CD14-positive monocyte (primary cell): ENCODE results near the gene SLMAP. TPM values are rescaled to one million over a fixed set of nuclear protein-coding genes. Genes with fewer than 3 reads are reported as not detected.
A peak's percentile ranks its signal among the peaks of the same experiment; 100 is the strongest.

Experiments used
- DNase-seq, 3 donors: peaks; one replicate each; pipeline ENCODE4 v3.0.0-alpha.2; 2011 to 2022
- H2AFZ ChIP-seq: 2 replicates; pipeline ENCODE4 v1.6.0; 2012; ENCODE audit warnings: mild to moderate bottlenecking, low read depth, low read length, inconsistent platforms; ENCODE audit not compliant: insufficient read depth, poor library complexity, severe bottlenecking
- H3K27ac ChIP-seq, 2 donors: 1 replicate in 1 of 2; 2 replicates in 1 of 2; pipeline ENCODE4 v1.5.1; 2012 to 2013; ENCODE audit warnings: low read length in 2 of 2, control low read depth in 1 of 2, inconsistent platforms in 1 of 2, low read depth in 1 of 2, mild to moderate bottlenecking in 1 of 2
- H3K27me3 ChIP-seq, 2 donors: one replicate each; pipeline versions ENCODE4 v1.6.0 to v1.6.1; 2011 to 2013; ENCODE audit warnings: low read length in 2 of 2; ENCODE audit not compliant: control insufficient read depth in 2 of 2, insufficient read depth in 2 of 2
- H3K36me3 ChIP-seq, 2 donors: replicated peaks in 1 of 2; 1 replicate in 1 of 2; 2 replicates in 1 of 2; pipeline versions ENCODE4 v1.5.1 to v1.6.1; 2012 to 2013; ENCODE audit warnings: low read length in 2 of 2, control low read depth in 1 of 2, inconsistent platforms in 1 of 2, mild to moderate bottlenecking in 1 of 2; ENCODE audit not compliant: insufficient read depth in 2 of 2, control insufficient read depth in 1 of 2
- H3K4me1 ChIP-seq, 2 donors: 1 replicate in 1 of 2; 2 replicates in 1 of 2; pipeline versions ENCODE4 v1.5.1 to v1.6.1; 2012 to 2013; ENCODE audit warnings: low read length in 2 of 2, control low read depth in 1 of 2, inconsistent platforms in 1 of 2, mild to moderate bottlenecking in 1 of 2, moderate library complexity in 1 of 2; ENCODE audit not compliant: insufficient read depth in 2 of 2, control insufficient read depth in 1 of 2
- H3K4me2 ChIP-seq: replicated peaks from 2 replicates; pipeline ENCODE3; 2012; ENCODE audit warnings: low read length, moderate library complexity, mild to moderate bottlenecking; ENCODE audit not compliant: poor library complexity, severe bottlenecking; ENCODE audit errors: extremely low read depth
- H3K4me3 ChIP-seq, 3 experiments: fragments of 200-600 bp in 1 of 3; sonication (generic) in 1 of 3; replicated peaks in 1 of 3; 1 replicate in 2 of 3; 2 replicates in 1 of 3; pipeline ENCODE4 v1.5.1; 2011 to 2013; ENCODE audit warnings: low read length in 3 of 3, mild to moderate bottlenecking in 3 of 3, control low read depth in 2 of 3, low read depth in 2 of 3, inconsistent platforms in 1 of 3, moderate library complexity in 1 of 3
- H3K79me2 ChIP-seq: 2 replicates; pipeline ENCODE4 v1.6.0; 2012; ENCODE audit warnings: mild to moderate bottlenecking, control low read depth, inconsistent platforms, low read length, moderate library complexity; ENCODE audit not compliant: insufficient read depth
- H3K9ac ChIP-seq: 2 replicates; pipeline ENCODE4 v1.6.0; 2017; ENCODE audit warnings: low read length, mild to moderate bottlenecking; ENCODE audit not compliant: insufficient read depth, poor library complexity, severe bottlenecking
- H3K9me3 ChIP-seq, 2 donors: replicated peaks in 1 of 2; 1 replicate in 1 of 2; 2 replicates in 1 of 2; pipeline versions ENCODE4 v1.5.1 to v1.6.1; 2012 to 2013; ENCODE audit warnings: low read length in 2 of 2, control low read depth in 1 of 2; ENCODE audit not compliant: control insufficient read depth in 1 of 2, insufficient read depth in 1 of 2
- H4K20me1 ChIP-seq: 2 replicates; pipeline ENCODE4 v1.6.0; 2012; ENCODE audit warnings: mild to moderate bottlenecking, low read length, control low read depth, moderate library complexity; ENCODE audit not compliant: insufficient read depth
- H3K27ac Mint-ChIP-seq, 7 donors: one replicate each; pipeline ENCODE4 v1.8.0; 2020; ENCODE audit warnings: mild to moderate bottlenecking in 7 of 7, mixed read lengths in 7 of 7, moderate library complexity in 6 of 7, inconsistent platforms in 2 of 7
- H3K27me3 Mint-ChIP-seq, 3 donors: one replicate each; pipeline ENCODE4 v1.8.0; 2021 to 2022; ENCODE audit warnings: low read depth in 3 of 3, mild to moderate bottlenecking in 3 of 3, mixed read lengths in 3 of 3, moderate library complexity in 3 of 3, inconsistent platforms in 1 of 3
- H3K36me3 Mint-ChIP-seq, 2 donors: one replicate each; pipeline ENCODE4 v1.8.0; 2020; ENCODE audit warnings: mixed read lengths in 2 of 2, inconsistent platforms in 1 of 2, mild to moderate bottlenecking in 1 of 2
- H3K4me1 Mint-ChIP-seq: one replicate; pipeline ENCODE4 v1.8.0; 2020; ENCODE audit warnings: mild to moderate bottlenecking, mixed read lengths
- H3K4me3 Mint-ChIP-seq, 2 donors: one replicate each; pipeline ENCODE4 v1.8.0; 2020; ENCODE audit warnings: mild to moderate bottlenecking in 2 of 2, mixed read lengths in 2 of 2, moderate library complexity in 1 of 2
- H3K9me3 Mint-ChIP-seq, 7 donors: one replicate each; pipeline ENCODE4 v1.8.0; 2020 to 2022; ENCODE audit warnings: mixed read lengths in 7 of 7, mild to moderate bottlenecking in 6 of 7, moderate library complexity in 6 of 7, inconsistent platforms in 2 of 7
- WGBS: methylation state at CpG from one replicate; pipeline ENCODE4 v1.1.5; 2013; ENCODE audit warnings: missing lambda C conversion rate; ENCODE audit not compliant: insufficient coverage; 5-methylcytosine and 5-hydroxymethylcytosine counted together
- intact Hi-C, 2 donors: fragments of 100-400 bp; cut with micrococcal nuclease; formaldehyde crosslinking; loops; one replicate each; pipeline versions ENCODE4 v1.15.0 to v1.15.1; 2023
- polyA plus RNA-seq, 3 donors: library from polyadenylated mRNA; depleted of rRNA in 1 of 3; unstranded in 2 of 3; stranded (reverse) in 1 of 3; fragments of 300-500 nt in 2 of 3; fragments of >200 nt in 1 of 3; fragmentation: Illumina TruSeq in 2 of 3; gene quantifications; 1 replicate in 2 of 3; 2 replicates in 1 of 3; pipeline ENCODE4 v1.2.3, GENCODE V29; 2012 to 2021
- TF ChIP-seq, protein P1 (sequence below): fragments of 200-600 bp; IDR thresholded peaks from one replicate; pipeline ENCODE4 v1.8.0; 2022; ENCODE audit warnings: antibody characterized with exemption, mild to moderate bottlenecking

SLMAP gene
- polyA plus RNA-seq, 3 donors, result 12.3 to 17.6 (median 16.1) TPM

DNA sequence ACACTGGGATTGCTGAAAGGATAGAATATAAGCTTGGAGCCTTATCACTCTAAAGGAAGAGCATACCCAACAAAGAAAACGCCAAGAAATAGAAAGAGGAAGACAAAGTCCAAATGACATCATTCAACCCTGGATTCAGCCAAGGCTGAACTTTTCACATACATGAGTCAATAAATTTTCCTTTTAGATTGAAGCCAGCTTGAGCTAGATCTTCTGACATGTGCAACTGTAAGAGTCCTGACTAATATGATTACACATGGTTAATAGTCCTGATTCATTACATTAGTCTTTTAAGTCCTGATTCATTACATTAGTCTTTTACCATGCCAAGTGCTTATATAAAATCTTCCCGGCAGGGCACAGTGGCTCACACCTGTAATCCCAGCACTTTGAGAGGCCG, 49.6 kb upstream of the SLMAP start:
- H3K4me1 ChIP-seq, result peaks cover 0 to 2% of the 10 kb centered on the region in 2 donors
- H2AFZ ChIP-seq, result no peak overlapping the region
- DNase-seq, result peak; percentile 60 to 83 (median 75)
- Mint-ChIP-seq H3K4me1 (peaks cover 15% of the 10 kb centered on the region), H3K4me3 (no peak overlapping the region), H3K27ac (peak overlapping the region in 5 of 7 donors; percentile 25 to 85 (median 60)), H3K9me3 (peaks cover 0 to 3% (median 0%) of the 10 kb centered on the region in 7 donors), H3K27me3 (peaks cover 0 to 4% (median 2%) of the 10 kb centered on the region in 3 donors), H3K36me3 (no peaks in the 10 kb centered on the region)
- H4K20me1 ChIP-seq, result no peaks in the 10 kb centered on the region
- TF ChIP-seq, protein P1, sequence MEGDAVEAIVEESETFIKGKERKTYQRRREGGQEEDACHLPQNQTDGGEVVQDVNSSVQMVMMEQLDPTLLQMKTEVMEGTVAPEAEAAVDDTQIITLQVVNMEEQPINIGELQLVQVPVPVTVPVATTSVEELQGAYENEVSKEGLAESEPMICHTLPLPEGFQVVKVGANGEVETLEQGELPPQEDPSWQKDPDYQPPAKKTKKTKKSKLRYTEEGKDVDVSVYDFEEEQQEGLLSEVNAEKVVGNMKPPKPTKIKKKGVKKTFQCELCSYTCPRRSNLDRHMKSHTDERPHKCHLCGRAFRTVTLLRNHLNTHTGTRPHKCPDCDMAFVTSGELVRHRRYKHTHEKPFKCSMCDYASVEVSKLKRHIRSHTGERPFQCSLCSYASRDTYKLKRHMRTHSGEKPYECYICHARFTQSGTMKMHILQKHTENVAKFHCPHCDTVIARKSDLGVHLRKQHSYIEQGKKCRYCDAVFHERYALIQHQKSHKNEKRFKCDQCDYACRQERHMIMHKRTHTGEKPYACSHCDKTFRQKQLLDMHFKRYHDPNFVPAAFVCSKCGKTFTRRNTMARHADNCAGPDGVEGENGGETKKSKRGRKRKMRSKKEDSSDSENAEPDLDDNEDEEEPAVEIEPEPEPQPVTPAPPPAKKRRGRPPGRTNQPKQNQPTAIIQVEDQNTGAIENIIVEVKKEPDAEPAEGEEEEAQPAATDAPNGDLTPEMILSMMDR, result no peak
- H3K36me3 ChIP-seq, result no peaks in the 10 kb centered on the region
- no peak overlapping the region for H3K4me2 ChIP-seq
- H3K27me3 ChIP-seq, result no peaks in the 10 kb centered on the region
- no peaks in the 10 kb centered on the region for H3K9me3 ChIP-seq
- H3K4me3 ChIP-seq, result no peak overlapping the region
- WGBS, result 80% methylated on average over 1 of the region's 3 CpGs
- intact Hi-C loops, result no loop called here
- H3K27ac ChIP-seq, result no peak overlapping the region
- H3K9ac ChIP-seq, result no peak overlapping the region
- H3K79me2 ChIP-seq, result no peaks in the 10 kb centered on the region

DNA sequence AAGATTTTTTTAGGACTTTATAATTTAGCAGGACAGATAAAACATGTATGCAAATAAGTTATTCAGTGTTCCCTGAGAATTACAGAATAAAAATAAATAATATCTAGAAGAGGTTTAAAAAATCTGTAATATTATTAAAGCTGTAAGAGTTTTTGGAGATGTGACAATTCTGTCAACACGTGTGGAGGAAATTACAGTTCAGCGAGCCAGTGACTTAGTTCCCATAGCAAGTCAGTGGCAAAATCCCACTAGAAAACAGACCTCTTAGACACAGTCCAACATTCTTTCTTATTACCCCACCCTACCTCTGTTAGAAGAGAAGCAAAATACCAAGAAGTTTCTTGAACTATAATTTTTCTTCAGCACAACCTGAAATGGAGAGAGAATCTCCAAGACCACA, 47.1 kb upstream of the SLMAP start:
- Mint-ChIP-seq H3K36me3 (no peaks in the 10 kb centered on the region), H3K27ac (no peak overlapping the region), H3K9me3 (peaks cover 0 to 3% (median 0%) of the 10 kb centered on the region in 7 donors), H3K27me3 (peaks cover 0 to 4% (median 4%) of the 10 kb centered on the region in 3 donors), H3K4me3 (no peak overlapping the region), H3K4me1 (peaks cover 15% of the 10 kb centered on the region)
- Histone ChIP-seq H4K20me1 (no peaks in the 10 kb centered on the region), H3K27me3 (no peaks in the 10 kb centered on the region), H3K79me2 (no peaks in the 10 kb centered on the region), H3K27ac (no peak overlapping the region), H3K4me1 (peaks cover 0 to 2% of the 10 kb centered on the region in 2 donors), H3K4me3 (no peak overlapping the region), H2AFZ (no peak overlapping the region), H3K9me3 (no peaks in the 10 kb centered on the region), H3K4me2 (no peak overlapping the region), H3K36me3 (no peaks in the 10 kb centered on the region), H3K9ac (no peak overlapping the region)
- no CpG with 5 or more reads among the region's 2 CpGs for WGBS
- no peak for DNase-seq
- TF ChIP-seq, protein P1, result no peak
- intact Hi-C loops, result no loop called here
